ENCODE results near the gene SGCG. TPM values are rescaled to one million over a fixed set of nuclear protein-coding genes. Genes with fewer than 3 reads are reported as not detected.
A peak's percentile ranks its signal among the peaks of the same experiment; 100 is the strongest.

SGCG gene
- total and polyA plus RNA-seq, 5 donors from 2014 or later = not detected

DNA sequence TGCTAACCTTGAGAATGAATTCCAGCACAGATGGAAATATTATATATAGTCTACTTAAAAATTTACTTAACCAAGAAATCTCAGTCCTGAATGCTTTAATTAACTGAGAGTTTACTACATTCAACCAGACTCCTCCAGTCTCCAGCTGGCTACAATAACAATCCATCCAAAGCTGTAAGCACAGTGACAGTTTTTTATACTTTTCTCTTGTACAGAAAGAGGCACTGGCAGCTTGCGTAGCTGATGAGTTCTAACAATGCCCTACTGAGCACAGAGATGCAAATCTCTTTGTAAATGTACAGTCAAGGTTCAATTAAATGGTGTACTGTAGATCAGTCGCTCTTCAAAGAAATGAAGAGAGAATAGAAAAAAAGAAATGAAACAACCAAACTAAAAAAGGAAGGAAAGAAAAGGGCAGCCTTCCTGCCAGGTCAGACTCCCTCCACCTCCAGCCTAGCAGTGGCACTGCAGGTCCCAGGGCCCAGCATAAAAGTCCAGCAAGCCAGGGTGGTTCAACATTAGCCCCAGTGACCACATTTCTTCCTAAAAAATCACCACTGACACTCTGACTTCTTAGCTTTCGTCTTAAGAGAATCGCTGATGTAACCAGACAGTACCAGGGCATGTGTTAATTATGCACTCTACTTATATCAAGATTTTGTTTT, 164.3 kb downstream of the SGCG start:
- Histone ChIP-seq H3K27ac (ENCODE audit: insufficient read depth, low read length, poor library complexity, severe bottlenecking) (no peak overlapping the region), H3K4me3 (ENCODE audit: low read depth, low read length) (no peak overlapping the region), H3K27me3 (ENCODE audit: control insufficient read depth, insufficient read depth, low read length) (no peaks in the 10 kb centered on the region), H3K4me1 (ENCODE audit: control insufficient read depth, insufficient read depth, low read length, poor library complexity, severe bottlenecking) (no peaks in the 10 kb centered on the region), H3K36me3 (ENCODE audit: control insufficient read depth, insufficient read depth, low read length) (peaks cover 60% of the 10 kb centered on the region), H3K9me3 (ENCODE audit: control insufficient read depth in 2 of 2, low read length in 2 of 2) (no peaks in the 10 kb centered on the region)
- Mint-ChIP-seq H3K9me3 (peaks cover 2 to 13% (median 5%) of the 10 kb centered on the region in 7 donors), H3K4me3 (no peak overlapping the region), H3K36me3 (peaks cover 86% of the 10 kb centered on the region), H3K27ac (no peak overlapping the region), H3K27me3 (no peaks in the 10 kb centered on the region), H3K4me1 (peaks cover 0 to 15% (median 8%) of the 10 kb centered on the region in 4 donors)
- DNase-seq (no peak), ATAC-seq (ENCODE audit: low read depth in 2 of 2) (no peak)

DNA sequence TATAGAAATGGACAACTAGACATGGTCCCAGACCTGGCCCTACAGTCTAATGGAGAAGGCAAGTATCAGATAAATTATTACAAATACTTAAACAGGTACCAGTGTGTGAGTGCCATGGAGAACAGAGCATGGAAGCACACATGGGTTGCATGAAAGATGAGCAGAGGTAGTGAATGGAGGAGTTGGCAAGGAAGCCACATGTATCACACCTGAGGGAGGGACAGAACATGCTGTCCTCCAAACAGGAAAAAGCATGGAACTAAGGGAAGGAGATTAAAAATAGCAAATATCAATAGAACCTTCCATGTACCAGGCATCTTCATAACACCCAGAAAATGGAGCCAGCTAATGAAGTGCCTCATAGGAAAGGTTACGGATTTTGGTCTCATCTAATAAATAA, 166.8 kb downstream of the SGCG start:
- Histone ChIP-seq H3K27ac (ENCODE audit: insufficient read depth, low read length, poor library complexity, severe bottlenecking) (no peak overlapping the region), H3K9me3 (ENCODE audit: control insufficient read depth in 2 of 2, low read length in 2 of 2) (no peaks in the 10 kb centered on the region), H3K36me3 (ENCODE audit: control insufficient read depth, insufficient read depth, low read length) (peaks cover 64% of the 10 kb centered on the region), H3K27me3 (ENCODE audit: control insufficient read depth, insufficient read depth, low read length) (no peaks in the 10 kb centered on the region), H3K4me1 (ENCODE audit: control insufficient read depth, insufficient read depth, low read length, poor library complexity, severe bottlenecking) (no peaks in the 10 kb centered on the region), H3K4me3 (ENCODE audit: low read depth, low read length) (no peak overlapping the region)
- DNase-seq = no peak
- H3K27ac Mint-ChIP-seq = peak overlapping the region in 1 of 3 donors; percentile 50
- H3K4me1 Mint-ChIP-seq = peaks cover under 1 to 27% (median 11%) of the 10 kb centered on the region in 4 donors
- H3K9me3 Mint-ChIP-seq = peaks cover 0 to 8% (median 3%) of the 10 kb centered on the region in 7 donors
- H3K4me3 Mint-ChIP-seq = no peak overlapping the region
- no peak for ATAC-seq (ENCODE audit: low read depth in 2 of 2)
- no peaks in the 10 kb centered on the region for H3K27me3 Mint-ChIP-seq
- peaks cover 90% of the 10 kb centered on the region for H3K36me3 Mint-ChIP-seq

DNA sequence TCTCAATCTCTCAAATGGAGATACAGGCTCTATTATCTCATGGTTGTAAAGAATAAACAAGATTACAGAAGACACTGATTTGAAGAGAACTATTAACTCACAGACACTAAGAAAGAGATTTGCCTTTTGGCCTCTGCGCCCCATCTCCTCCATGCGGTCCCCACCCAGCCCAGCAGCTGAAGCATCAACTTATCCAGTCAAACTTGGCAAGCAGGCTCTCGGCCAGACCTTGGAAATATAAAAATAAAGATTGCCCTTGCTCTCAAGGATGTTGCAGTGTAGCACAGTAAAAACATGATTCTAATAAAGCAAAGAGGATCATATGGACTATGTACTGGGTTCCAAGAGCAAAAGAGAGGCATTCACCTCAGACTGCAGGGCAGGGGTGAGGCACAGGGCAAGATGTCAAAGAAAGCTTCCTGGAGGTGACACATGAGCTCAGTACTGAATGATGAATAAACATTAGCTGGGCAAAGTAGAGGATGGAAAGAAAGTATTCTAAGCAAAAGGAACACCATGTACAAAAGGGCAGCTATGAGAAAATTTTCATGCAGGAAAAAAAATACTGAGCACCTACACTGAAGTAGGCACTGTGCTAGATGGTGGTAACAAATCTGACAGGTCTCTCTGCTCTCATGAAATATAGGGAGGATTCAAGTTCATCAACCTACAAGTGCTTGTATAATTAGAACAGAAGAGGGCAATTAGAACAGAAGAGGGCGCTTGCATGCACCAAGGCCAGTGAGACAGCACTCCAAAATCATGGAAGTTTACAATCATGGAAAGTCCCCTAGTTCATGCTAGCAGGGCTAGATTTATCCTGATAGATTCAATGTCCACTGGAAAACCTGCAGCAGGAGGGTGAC, 167.7 kb downstream of the SGCG start:
- H3K9me3 ChIP-seq (ENCODE audit: control insufficient read depth in 2 of 2, low read length in 2 of 2) = no peaks in the 10 kb centered on the region
- no peak overlapping the region for H3K4me3 ChIP-seq (ENCODE audit: low read depth, low read length)
- Mint-ChIP-seq H3K27ac (peak overlapping the region in 2 of 3 donors; percentile 3 to 64), H3K36me3 (peaks cover 90% of the 10 kb centered on the region), H3K9me3 (peaks cover 0 to 8% (median 3%) of the 10 kb centered on the region in 7 donors), H3K4me1 (peaks cover 5 to 31% (median 11%) of the 10 kb centered on the region in 4 donors), H3K27me3 (no peaks in the 10 kb centered on the region), H3K4me3 (no peak overlapping the region)
- no peak for DNase-seq
- H3K36me3 ChIP-seq (ENCODE audit: control insufficient read depth, insufficient read depth, low read length) = peaks cover 68% of the 10 kb centered on the region
- H3K27ac ChIP-seq (ENCODE audit: insufficient read depth, low read length, poor library complexity, severe bottlenecking) = no peak overlapping the region
- H3K4me1 ChIP-seq (ENCODE audit: control insufficient read depth, insufficient read depth, low read length, poor library complexity, severe bottlenecking) = no peaks in the 10 kb centered on the region
- no peaks in the 10 kb centered on the region for H3K27me3 ChIP-seq (ENCODE audit: control insufficient read depth, insufficient read depth, low read length)
- ATAC-seq (ENCODE audit: low read depth in 2 of 2) = no peak

DNA sequence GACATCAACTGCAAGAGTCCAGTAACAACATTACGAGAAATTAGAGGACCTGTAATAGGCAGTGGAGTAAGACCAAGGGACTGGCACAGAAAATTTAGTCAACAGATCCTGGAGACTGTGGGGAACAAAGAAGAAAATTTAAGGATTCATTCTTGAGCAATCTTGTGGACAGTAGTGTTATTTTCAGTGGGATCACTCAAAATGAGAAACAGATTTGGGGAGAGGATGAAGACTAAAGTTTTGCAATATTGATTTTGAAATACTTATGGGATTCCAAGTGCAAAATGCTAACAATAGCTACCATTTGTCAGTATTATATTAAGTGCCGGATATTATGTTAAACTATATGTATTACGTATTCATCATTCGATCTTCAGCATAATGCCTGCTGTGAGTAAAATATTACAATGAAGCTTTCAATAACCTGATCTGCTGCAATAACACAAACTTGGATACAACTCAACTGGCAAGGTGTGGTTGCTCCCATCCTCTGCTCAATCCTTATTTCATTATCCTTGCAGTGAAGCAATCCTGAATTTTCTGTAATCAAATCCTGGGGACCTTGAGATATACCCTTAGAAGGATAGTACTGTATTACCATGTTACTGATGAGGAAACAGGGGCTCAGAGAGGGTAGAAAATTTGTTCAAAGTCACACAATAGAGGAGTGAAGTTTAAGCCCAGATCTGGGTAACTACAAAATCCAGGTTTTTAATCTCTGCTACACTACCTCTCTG, 168.6 kb downstream of the SGCG start:
- no peak overlapping the region for H3K4me3 ChIP-seq (ENCODE audit: low read depth, low read length)
- Mint-ChIP-seq H3K36me3 (peaks cover 86% of the 10 kb centered on the region), H3K27me3 (no peaks in the 10 kb centered on the region), H3K9me3 (peaks cover 0 to 5% (median 3%) of the 10 kb centered on the region in 7 donors), H3K4me1 (peaks cover 5 to 32% (median 11%) of the 10 kb centered on the region in 4 donors), H3K4me3 (no peak overlapping the region), H3K27ac (peak overlapping the region in 1 of 3 donors; percentile 64)
- no peaks in the 10 kb centered on the region for H3K4me1 ChIP-seq (ENCODE audit: control insufficient read depth, insufficient read depth, low read length, poor library complexity, severe bottlenecking)
- no peaks in the 10 kb centered on the region for H3K9me3 ChIP-seq (ENCODE audit: control insufficient read depth in 2 of 2, low read length in 2 of 2)
- no peak overlapping the region for H3K27ac ChIP-seq (ENCODE audit: insufficient read depth, low read length, poor library complexity, severe bottlenecking)
- H3K36me3 ChIP-seq (ENCODE audit: control insufficient read depth, insufficient read depth, low read length) = peaks cover 74% of the 10 kb centered on the region
- no peak for ATAC-seq (ENCODE audit: low read depth in 2 of 2)
- no peaks in the 10 kb centered on the region for H3K27me3 ChIP-seq (ENCODE audit: control insufficient read depth, insufficient read depth, low read length)
- no peak for DNase-seq

DNA sequence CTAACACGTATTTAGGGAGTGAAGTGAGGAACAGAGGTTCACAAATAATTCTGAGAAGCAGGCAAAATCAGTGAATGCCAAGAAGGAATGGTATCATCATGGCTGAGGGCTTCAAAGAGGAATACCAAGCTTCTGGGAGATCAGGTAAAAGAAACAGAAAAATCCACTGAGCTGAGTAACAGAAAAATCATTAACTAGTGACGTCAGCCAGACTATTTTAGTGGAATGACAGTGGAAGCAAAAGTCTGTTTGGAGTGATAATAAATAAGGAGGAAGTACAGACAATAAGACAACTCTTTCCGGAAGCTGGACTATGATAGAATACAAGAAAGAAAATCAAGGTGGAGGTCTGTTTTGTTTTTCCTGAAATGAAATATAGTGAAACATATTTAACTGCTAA, 169.2 kb downstream of the SGCG start:
- no peak for ATAC-seq (ENCODE audit: low read depth in 2 of 2)
- no peaks in the 10 kb centered on the region for H3K27me3 ChIP-seq (ENCODE audit: control insufficient read depth, insufficient read depth, low read length)
- no peaks in the 10 kb centered on the region for H3K27me3 Mint-ChIP-seq
- peaks cover 86% of the 10 kb centered on the region for H3K36me3 Mint-ChIP-seq
- no peaks in the 10 kb centered on the region for H3K4me1 ChIP-seq (ENCODE audit: control insufficient read depth, insufficient read depth, low read length, poor library complexity, severe bottlenecking)
- no peak overlapping the region for H3K27ac Mint-ChIP-seq
- H3K4me1 Mint-ChIP-seq = peaks cover 4 to 35% (median 11%) of the 10 kb centered on the region in 4 donors
- DNase-seq = no peak
- H3K4me3 ChIP-seq (ENCODE audit: low read depth, low read length) = no peak overlapping the region
- no peak overlapping the region for H3K27ac ChIP-seq (ENCODE audit: insufficient read depth, low read length, poor library complexity, severe bottlenecking)
- H3K4me3 Mint-ChIP-seq = no peak overlapping the region
- H3K9me3 Mint-ChIP-seq = peaks cover 0 to 4% (median 3%) of the 10 kb centered on the region in 7 donors
- H3K36me3 ChIP-seq (ENCODE audit: control insufficient read depth, insufficient read depth, low read length) = peaks cover 75% of the 10 kb centered on the region
- no peaks in the 10 kb centered on the region for H3K9me3 ChIP-seq (ENCODE audit: control insufficient read depth in 2 of 2, low read length in 2 of 2)

DNA sequence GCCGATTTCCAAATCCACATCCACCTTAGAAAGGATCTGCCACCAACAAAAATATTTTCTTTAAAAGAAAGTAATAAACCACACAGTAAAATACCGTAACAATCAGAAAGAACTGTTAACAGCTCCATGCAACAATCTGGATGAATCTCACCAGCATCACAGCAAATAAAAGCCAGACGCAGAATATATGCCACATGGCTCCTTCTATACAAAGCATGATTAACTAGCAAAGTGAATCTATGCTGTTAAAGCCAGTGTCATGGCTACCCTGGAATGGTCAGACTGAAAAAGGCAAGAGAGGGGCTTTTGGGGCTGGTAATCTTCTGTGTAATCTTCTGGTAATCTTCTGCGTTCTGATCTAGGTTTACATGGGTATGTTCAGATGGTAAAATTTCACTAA, 171.4 kb downstream of the SGCG start:
- no peaks in the 10 kb centered on the region for H3K4me1 ChIP-seq (ENCODE audit: control insufficient read depth, insufficient read depth, low read length, poor library complexity, severe bottlenecking)
- Mint-ChIP-seq H3K9me3 (peaks cover 0 to 3% (median 0%) of the 10 kb centered on the region in 7 donors), H3K36me3 (peaks cover 86% of the 10 kb centered on the region), H3K27ac (no peak overlapping the region), H3K4me1 (peaks cover 0 to 37% (median 8%) of the 10 kb centered on the region in 4 donors), H3K27me3 (no peaks in the 10 kb centered on the region), H3K4me3 (no peak overlapping the region)
- no peak overlapping the region for H3K4me3 ChIP-seq (ENCODE audit: low read depth, low read length)
- no peaks in the 10 kb centered on the region for H3K27me3 ChIP-seq (ENCODE audit: control insufficient read depth, insufficient read depth, low read length)
- DNase-seq = no peak
- H3K36me3 ChIP-seq (ENCODE audit: control insufficient read depth, insufficient read depth, low read length) = peaks cover 86% of the 10 kb centered on the region
- no peaks in the 10 kb centered on the region for H3K9me3 ChIP-seq (ENCODE audit: control insufficient read depth in 2 of 2, low read length in 2 of 2)
- ATAC-seq (ENCODE audit: low read depth in 2 of 2) = no peak
- H3K27ac ChIP-seq (ENCODE audit: insufficient read depth, low read length, poor library complexity, severe bottlenecking) = no peak overlapping the region

DNA sequence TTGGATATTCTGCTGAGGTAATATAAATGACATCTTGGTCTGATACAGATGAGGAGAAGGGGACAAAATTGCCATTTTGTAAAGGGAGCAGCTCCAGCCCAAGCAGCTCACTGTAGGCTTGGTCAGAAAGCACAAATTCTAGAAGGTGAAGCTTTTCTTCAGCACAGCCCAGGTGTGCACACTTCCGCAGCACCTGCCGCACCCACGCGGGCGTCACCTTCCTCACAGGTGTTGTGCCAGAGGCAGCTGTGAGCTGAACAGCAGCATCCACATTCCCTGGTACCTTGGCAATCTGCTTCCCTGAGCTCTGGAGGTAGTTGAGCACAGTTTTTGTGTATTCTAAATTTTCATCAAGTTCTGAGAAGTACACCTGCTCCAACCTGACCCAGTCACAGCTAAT, 173.7 kb downstream of the SGCG start:
- no peaks in the 10 kb centered on the region for H3K9me3 ChIP-seq (ENCODE audit: control insufficient read depth in 2 of 2, low read length in 2 of 2)
- H3K27me3 ChIP-seq (ENCODE audit: control insufficient read depth, insufficient read depth, low read length) = no peaks in the 10 kb centered on the region
- Mint-ChIP-seq H3K4me3 (no peak overlapping the region), H3K27me3 (no peaks in the 10 kb centered on the region), H3K27ac (no peak overlapping the region), H3K9me3 (peaks cover 0 to 2% (median 0%) of the 10 kb centered on the region in 7 donors), H3K4me1 (peaks cover 5 to 29% (median 6%) of the 10 kb centered on the region in 4 donors), H3K36me3 (peaks cover 72% of the 10 kb centered on the region)
- ATAC-seq (ENCODE audit: low read depth in 2 of 2) (no peak), DNase-seq (no peak)
- peaks cover 82% of the 10 kb centered on the region for H3K36me3 ChIP-seq (ENCODE audit: control insufficient read depth, insufficient read depth, low read length)
- H3K4me1 ChIP-seq (ENCODE audit: control insufficient read depth, insufficient read depth, low read length, poor library complexity, severe bottlenecking) = no peaks in the 10 kb centered on the region
- no peak overlapping the region for H3K27ac ChIP-seq (ENCODE audit: insufficient read depth, low read length, poor library complexity, severe bottlenecking)
- H3K4me3 ChIP-seq (ENCODE audit: low read depth, low read length) = no peak overlapping the region

Data from CD4-positive, CD25-positive, alpha-beta regulatory T cell (primary cell).